GM12872 (cell line): Measurements from ENCODE around the gene MTURN.

Source experiments
- CTCF ChIP-seq: IDR thresholded peaks from 3 replicates; pipeline ENCODE4 v1.5.1; 2011; ENCODE audit warnings: low read depth, mild to moderate bottlenecking, low read length, moderate library complexity; ENCODE audit not compliant: insufficient read depth

The MTURN gene

GRCh38 chr7:30181211-30181610 is 46.4 kb downstream of the MTURN start:
- no peak for TF ChIP-seq CTCF

GRCh38 chr7:30181736-30182522 is 47.1 kb downstream of the MTURN start:
- no peak for TF ChIP-seq CTCF

GRCh38 chr7:30182814-30183213 is 48.0 kb downstream of the MTURN start:
- no peak for TF ChIP-seq CTCF

GRCh38 chr7:30183749-30184369 is 49.1 kb downstream of the MTURN start:
- no peak for TF ChIP-seq CTCF

- no peak for TF ChIP-seq CTCF
These were observed 50.2 kb downstream of the MTURN start for GRCh38 chr7:30184791-30185487.

- no peak for TF ChIP-seq CTCF
These were observed 50.7 kb downstream of the MTURN start for GRCh38 chr7:30185496-30185895.

GRCh38 chr7:30186725-30187124 is 51.9 kb downstream of the MTURN start:
- no peak for TF ChIP-seq CTCF
